Thyroid gland (tissue), 4 donors: ENCODE measurements around the gene POGLUT3. TPM values are rescaled to one million over a fixed set of nuclear protein-coding genes. Genes with fewer than 3 reads are reported as not detected.

Experiments
- DNase-seq, 2 donors: peaks; one replicate each; pipeline ENCODE4 v3.0.0-alpha.2; 2019
- H3K27ac ChIP-seq, 3 donors: fragments of 200-600 bp; sonication (generic); 1 replicate in 2 of 3; 2 replicates in 1 of 3; pipeline ENCODE4 v1.5.1; 2016 to 2019; ENCODE audit warnings: mild to moderate bottlenecking in 1 of 3, moderate library complexity in 1 of 3
- H3K27me3 ChIP-seq: fragments of 200-600 bp; sonication (generic); one replicate; pipeline ENCODE4 v1.5.1; 2019
- H3K36me3 ChIP-seq, 2 donors: fragments of 200-600 bp; sonication (generic); one replicate each; pipeline ENCODE4 v1.5.1; 2016 to 2019
- H3K4me1 ChIP-seq, 2 donors: fragments of 200-600 bp; sonication (generic); one replicate each; pipeline ENCODE4 v1.5.1; 2017 to 2019
- H3K4me3 ChIP-seq, 3 donors: fragments of 200-600 bp; sonication (generic); replicated peaks in 1 of 3; 1 replicate in 2 of 3; 2 replicates in 1 of 3; pipeline ENCODE4 v1.5.1; 2016; ENCODE audit warnings: mild to moderate bottlenecking in 1 of 3
- H3K9me3 ChIP-seq: fragments of 200-600 bp; sonication (generic); one replicate; pipeline ENCODE4 v1.5.1; 2017
- CTCF ChIP-seq, 6 experiments: fragments of 200-600 bp in 3 of 6; fragments of 450-650 bp in 3 of 6; sonication (generic) in 3 of 6; IDR thresholded peaks; one replicate each; pipeline ENCODE4 v1.5.1; 2016 to 2019; ENCODE audit warnings: antibody characterized with exemption in 6 of 6, mild to moderate bottlenecking in 2 of 6, inconsistent platforms in 1 of 6, moderate library complexity in 1 of 6
- POLR2A ChIP-seq, 2 donors: fragments of 450-650 bp; IDR thresholded peaks; one replicate each; pipeline ENCODE4 v1.6.1; 2017; ENCODE audit warnings: antibody characterized with exemption in 2 of 2, mild to moderate bottlenecking in 2 of 2, moderate library complexity in 1 of 2
- WGBS, 2 donors: methylation state at CpG; one replicate each; pipeline ENCODE4 v1.1.5; 2017; 5-methylcytosine and 5-hydroxymethylcytosine counted together
- intact Hi-C: fragments of 100-400 bp; cut with DNase I; formaldehyde crosslinking; loops from one replicate; pipeline ENCODE4 v1.15.1; 2023
- total RNA-seq, 4 donors: library from RNA; depleted of rRNA; stranded (reverse); fragments of >200 nt; gene quantifications; one replicate each; pipeline ENCODE4 v1.2.3, GENCODE V29; 2016

Gene POGLUT3
- total RNA-seq, 4 donors from 2014 or later, result 12.9 to 22.3 (median 18.9) TPM

- no peak for DNase-seq
- H3K4me1 ChIP-seq, result no peaks in the 10 kb centered on the region
- H3K27ac ChIP-seq, result no peak overlapping the region
- H3K27me3 ChIP-seq, result no peaks in the 10 kb centered on the region
- H3K4me3 ChIP-seq, result no peak overlapping the region
- intact Hi-C loops, result no loop called here
- WGBS, 2 donors, result 96 to 98% methylated on average over 3 of the region's 3 CpGs
- no peak for TF ChIP-seq CTCF (IDR thresholded peaks at IDR 0.05)
- TF ChIP-seq POLR2A (IDR thresholded peaks at IDR 0.05), result no peak
- H3K9me3 ChIP-seq, result no peaks in the 10 kb centered on the region
- peaks cover 3 to 7% of the 10 kb centered on the region in 2 donors for H3K36me3 ChIP-seq
Measured at GRCh38 chr11:108486331-108486730, 11.9 kb downstream of the POGLUT3 start.

GRCh38 chr11:108483163-108483562 is 15.0 kb downstream of the POGLUT3 start:
- H3K4me3 ChIP-seq, result no peak overlapping the region
- no peak for DNase-seq
- no peaks in the 10 kb centered on the region for H3K27me3 ChIP-seq
- H3K9me3 ChIP-seq, result no peaks in the 10 kb centered on the region
- H3K4me1 ChIP-seq, result no peaks in the 10 kb centered on the region
- no peak overlapping the region for H3K27ac ChIP-seq
- peaks cover 0 to 3% of the 10 kb centered on the region in 2 donors for H3K36me3 ChIP-seq
- no peak for TF ChIP-seq CTCF (IDR thresholded peaks at IDR 0.05)
- TF ChIP-seq POLR2A (IDR thresholded peaks at IDR 0.05), result no peak
- intact Hi-C loops, result no loop called here

GRCh38 chr11:108474664-108475463 is 23.3 kb downstream of the POGLUT3 start:
- no peak for DNase-seq
- 94% methylated on average over 11 of the region's 11 CpGs for WGBS, 2 donors
- Histone ChIP-seq H3K27me3 (no peaks in the 10 kb centered on the region), H3K27ac (no peak overlapping the region), H3K36me3 (peaks cover 0 to 8% of the 10 kb centered on the region in 2 donors), H3K9me3 (no peaks in the 10 kb centered on the region), H3K4me1 (no peaks in the 10 kb centered on the region), H3K4me3 (no peak overlapping the region)
- intact Hi-C loops, result no loop called here
- TF ChIP-seq CTCF (IDR thresholded peaks at IDR 0.05) (no peak), POLR2A (IDR thresholded peaks at IDR 0.05) (no peak)

- Histone ChIP-seq H3K4me1 (peaks cover 0 to 5% of the 10 kb centered on the region in 2 donors), H3K27me3 (no peaks in the 10 kb centered on the region), H3K9me3 (no peaks in the 10 kb centered on the region), H3K36me3 (peaks cover 0 to 8% of the 10 kb centered on the region in 2 donors), H3K4me3 (no peak overlapping the region), H3K27ac (no peak overlapping the region)
- 93 to 98% methylated on average over 1 of the region's 1 CpG for WGBS, 2 donors
- intact Hi-C loops, result no loop called here
- no peak for TF ChIP-seq POLR2A (IDR thresholded peaks at IDR 0.05)
- no peak for TF ChIP-seq CTCF (IDR thresholded peaks at IDR 0.05)
- no peak for DNase-seq
Measured at GRCh38 chr11:108472681-108473080, 25.5 kb downstream of the POGLUT3 start.

GRCh38 chr11:108468478-108468864 is 29.7 kb downstream of the POGLUT3 start:
- TF ChIP-seq POLR2A (IDR thresholded peaks at IDR 0.05) (no peak), CTCF (IDR thresholded peaks at IDR 0.05) (no peak)

More at GRCh38 chr11:108468478-108468864, 29.7 kb downstream of the POGLUT3 start:
- Histone ChIP-seq H3K27ac (no peak overlapping the region), H3K27me3 (no peaks in the 10 kb centered on the region), H3K9me3 (no peaks in the 10 kb centered on the region), H3K36me3 (no peaks in the 10 kb centered on the region), H3K4me1 (peaks cover 0 to 5% of the 10 kb centered on the region in 2 donors), H3K4me3 (no peak overlapping the region)
- 67 to 74% methylated on average over 1 of the region's 1 CpG for WGBS, 2 donors
- intact Hi-C loops, result loop anchor here (10.0 kb wide), 1 partner anchor 196 kb away; the partner anchor contains the start of gene DDX10
- DNase-seq, result no peak
